Measurements from ENCODE around the gene ERC1.

The ERC1 gene
- long read RNA-seq, partial matches to known transcripts = 14 of 27 reads
- long read RNA-seq, other reads (novel, unspliced or antisense) = 13 of 27 reads

- peak within 1 kb of the TSS; percentile 95 for H3K27ac ChIP-seq (replicated peaks)
- H3K27me3 ChIP-seq (ENCODE audit: insufficient read depth, poor library complexity, severe bottlenecking) = no peaks in the 10 kb centered on the region
- peak; percentile 82 to 86 for DNase-seq (ENCODE audit: low read depth in 1 of 2, low spot score in 1 of 2)
- peak within 1 kb of the TSS; percentile 69 for H3K4me3 ChIP-seq (replicated peaks; ENCODE audit: insufficient read depth, low read length)
- TF ChIP-seq POLR2AphosphoS5 (IDR thresholded peaks at IDR 0.05; ENCODE audit: low read depth) = peak; percentile 90
- 0 out of 2 replicates have a peak, but pooled peaks have one; percentile 3 for TF ChIP-seq SPI1 (IDR thresholded peaks at IDR 0.05; ENCODE audit: borderline replicate concordance, low read depth)
- peak; percentile 41 for TF ChIP-seq REST (IDR thresholded peaks at IDR 0.05; ENCODE audit: insufficient replicate concordance, low read depth)
- no peak for TF ChIP-seq CTCF (IDR thresholded peaks at IDR 0.05; ENCODE audit: insufficient read depth, low read length)
Measured at GRCh38 chr12:990661-991349, at the start of gene ERC1. Gene ERC1 (plus strand): TSS chr12:991223. CDS start chr12:1027904, 36,681 bp downstream.

DNA sequence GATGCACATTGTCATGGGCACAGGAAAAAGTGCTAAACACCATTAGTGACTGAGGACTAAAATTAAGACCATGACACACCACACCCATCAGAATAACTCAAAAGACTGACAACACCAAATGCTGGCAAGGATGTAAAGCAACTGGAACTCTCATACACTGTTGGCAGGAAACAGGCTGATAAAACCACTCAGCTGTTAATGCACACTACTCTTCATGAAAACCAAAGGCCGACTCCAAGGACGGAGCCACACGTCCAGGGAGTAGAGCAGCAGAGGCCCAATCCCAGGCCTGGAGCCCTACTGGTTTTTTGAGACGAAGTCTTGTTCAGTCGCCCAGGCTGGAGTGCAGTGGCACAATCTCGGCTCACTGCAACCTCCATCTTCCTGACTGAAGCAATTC is 48.0 kb upstream of the ERC1 start:
- no peak overlapping the region for H3K27ac ChIP-seq (replicated peaks)
- H3K27me3 ChIP-seq (ENCODE audit: insufficient read depth, poor library complexity, severe bottlenecking) = no peaks in the 10 kb centered on the region
- TF ChIP-seq GABPA (IDR thresholded peaks at IDR 0.05; ENCODE audit: low read depth) (no peak), POLR2AphosphoS5 (IDR thresholded peaks at IDR 0.05; ENCODE audit: low read depth) (no peak), CTCF (IDR thresholded peaks at IDR 0.05; ENCODE audit: insufficient read depth, low read length) (no peak), REST (IDR thresholded peaks at IDR 0.05; ENCODE audit: insufficient replicate concordance, low read depth) (no peak), SPI1 (IDR thresholded peaks at IDR 0.05; ENCODE audit: borderline replicate concordance, low read depth) (no peak)
- H3K4me3 ChIP-seq (replicated peaks; ENCODE audit: insufficient read depth, low read length) = no peak overlapping the region
- DNase-seq (ENCODE audit: low read depth in 1 of 2, low spot score in 1 of 2) = no peak

GRCh38 chr12:944211-944610 is 46.8 kb upstream of the ERC1 start:
- DNase-seq (ENCODE audit: low read depth in 1 of 2, low spot score in 1 of 2) = no peak
- no peak overlapping the region for H3K4me3 ChIP-seq (replicated peaks; ENCODE audit: insufficient read depth, low read length)
- TF ChIP-seq CTCF (IDR thresholded peaks at IDR 0.05; ENCODE audit: insufficient read depth, low read length) = no peak
- TF ChIP-seq SPI1 (IDR thresholded peaks at IDR 0.05; ENCODE audit: borderline replicate concordance, low read depth) = no peak
- TF ChIP-seq REST (IDR thresholded peaks at IDR 0.05; ENCODE audit: insufficient replicate concordance, low read depth) = no peak
- TF ChIP-seq POLR2AphosphoS5 (IDR thresholded peaks at IDR 0.05; ENCODE audit: low read depth) = no peak
- TF ChIP-seq GABPA (IDR thresholded peaks at IDR 0.05; ENCODE audit: low read depth) = no peak
- no peak overlapping the region for H3K27ac ChIP-seq (replicated peaks)
- H3K27me3 ChIP-seq (ENCODE audit: insufficient read depth, poor library complexity, severe bottlenecking) = no peaks in the 10 kb centered on the region
